ENCODE results near the gene CUBN.

Gene CUBN

DNA sequence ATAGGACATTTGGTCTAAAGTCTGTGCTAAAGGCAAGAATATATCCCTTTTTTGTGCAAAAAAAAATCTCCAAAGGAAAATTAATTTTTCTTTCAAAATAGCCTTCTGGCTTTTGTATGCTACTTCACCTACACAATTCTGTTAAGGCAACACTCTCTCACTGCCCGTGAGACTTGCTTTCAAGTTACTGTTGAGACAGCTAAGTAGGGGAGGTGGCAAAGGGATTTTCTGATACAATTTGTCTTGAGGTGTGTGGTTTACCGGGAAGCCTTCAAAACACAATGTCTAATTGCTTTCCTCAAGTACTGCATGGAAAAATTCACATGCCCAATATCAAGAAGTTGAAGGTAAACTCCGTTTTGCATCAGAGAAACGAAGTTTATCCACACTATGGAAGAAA lies 261.6 kb downstream of the CUBN start:
- H3K27me3 ChIP-seq (ENCODE audit: control insufficient read depth, insufficient read depth, low read length), result no peaks in the 10 kb centered on the region
- no peak overlapping the region for H2AFZ ChIP-seq
- H3K79me2 ChIP-seq, result no peaks in the 10 kb centered on the region
- H3K4me2 ChIP-seq (ENCODE audit: low read length), result no peak overlapping the region
- no peak overlapping the region for H3K27ac ChIP-seq
- TF ChIP-seq, protein P1, sequence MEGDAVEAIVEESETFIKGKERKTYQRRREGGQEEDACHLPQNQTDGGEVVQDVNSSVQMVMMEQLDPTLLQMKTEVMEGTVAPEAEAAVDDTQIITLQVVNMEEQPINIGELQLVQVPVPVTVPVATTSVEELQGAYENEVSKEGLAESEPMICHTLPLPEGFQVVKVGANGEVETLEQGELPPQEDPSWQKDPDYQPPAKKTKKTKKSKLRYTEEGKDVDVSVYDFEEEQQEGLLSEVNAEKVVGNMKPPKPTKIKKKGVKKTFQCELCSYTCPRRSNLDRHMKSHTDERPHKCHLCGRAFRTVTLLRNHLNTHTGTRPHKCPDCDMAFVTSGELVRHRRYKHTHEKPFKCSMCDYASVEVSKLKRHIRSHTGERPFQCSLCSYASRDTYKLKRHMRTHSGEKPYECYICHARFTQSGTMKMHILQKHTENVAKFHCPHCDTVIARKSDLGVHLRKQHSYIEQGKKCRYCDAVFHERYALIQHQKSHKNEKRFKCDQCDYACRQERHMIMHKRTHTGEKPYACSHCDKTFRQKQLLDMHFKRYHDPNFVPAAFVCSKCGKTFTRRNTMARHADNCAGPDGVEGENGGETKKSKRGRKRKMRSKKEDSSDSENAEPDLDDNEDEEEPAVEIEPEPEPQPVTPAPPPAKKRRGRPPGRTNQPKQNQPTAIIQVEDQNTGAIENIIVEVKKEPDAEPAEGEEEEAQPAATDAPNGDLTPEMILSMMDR (IDR thresholded peaks at IDR 0.05), result no peak
- H3K9ac ChIP-seq, result no peak overlapping the region
- no peak overlapping the region for H3K4me3 ChIP-seq (ENCODE audit: low read depth, low read length)
- no peaks in the 10 kb centered on the region for H3K9me3 ChIP-seq (ENCODE audit: control insufficient read depth, low read length)
- H3K36me3 ChIP-seq (ENCODE audit: control insufficient read depth, insufficient read depth, low read length), result no peaks in the 10 kb centered on the region
- no peaks in the 10 kb centered on the region for H3K4me1 ChIP-seq

DNA sequence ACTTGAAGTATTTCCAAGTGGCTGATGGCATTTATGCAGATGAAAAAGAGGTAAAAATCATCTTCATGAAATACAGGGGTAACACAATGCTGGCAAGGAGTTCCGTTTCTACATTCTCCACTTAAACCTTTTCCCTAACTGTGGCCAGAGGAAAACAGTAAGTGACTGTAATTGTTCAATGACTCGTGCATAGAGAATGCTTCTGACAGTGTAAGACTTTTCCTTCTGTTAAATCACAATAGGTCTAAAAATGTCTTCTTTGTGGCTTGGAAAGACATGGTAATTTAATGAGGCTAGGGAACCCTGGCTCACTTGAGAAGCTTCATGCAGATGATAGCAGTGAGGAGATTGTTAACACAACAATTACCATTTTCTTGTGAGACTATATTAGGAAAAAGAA lies 262.1 kb downstream of the CUBN start:
- Histone ChIP-seq H3K36me3 (ENCODE audit: control insufficient read depth, insufficient read depth, low read length) (no peaks in the 10 kb centered on the region), H3K4me1 (no peaks in the 10 kb centered on the region), H3K27ac (no peak overlapping the region), H3K9ac (no peak overlapping the region), H3K4me2 (ENCODE audit: low read length) (no peak overlapping the region), H3K27me3 (ENCODE audit: control insufficient read depth, insufficient read depth, low read length) (no peaks in the 10 kb centered on the region), H2AFZ (no peak overlapping the region), H3K9me3 (ENCODE audit: control insufficient read depth, low read length) (no peaks in the 10 kb centered on the region), H3K4me3 (ENCODE audit: low read depth, low read length) (no peak overlapping the region), H3K79me2 (no peaks in the 10 kb centered on the region)
- TF ChIP-seq, protein P1 (IDR thresholded peaks at IDR 0.05), result no peak

DNA sequence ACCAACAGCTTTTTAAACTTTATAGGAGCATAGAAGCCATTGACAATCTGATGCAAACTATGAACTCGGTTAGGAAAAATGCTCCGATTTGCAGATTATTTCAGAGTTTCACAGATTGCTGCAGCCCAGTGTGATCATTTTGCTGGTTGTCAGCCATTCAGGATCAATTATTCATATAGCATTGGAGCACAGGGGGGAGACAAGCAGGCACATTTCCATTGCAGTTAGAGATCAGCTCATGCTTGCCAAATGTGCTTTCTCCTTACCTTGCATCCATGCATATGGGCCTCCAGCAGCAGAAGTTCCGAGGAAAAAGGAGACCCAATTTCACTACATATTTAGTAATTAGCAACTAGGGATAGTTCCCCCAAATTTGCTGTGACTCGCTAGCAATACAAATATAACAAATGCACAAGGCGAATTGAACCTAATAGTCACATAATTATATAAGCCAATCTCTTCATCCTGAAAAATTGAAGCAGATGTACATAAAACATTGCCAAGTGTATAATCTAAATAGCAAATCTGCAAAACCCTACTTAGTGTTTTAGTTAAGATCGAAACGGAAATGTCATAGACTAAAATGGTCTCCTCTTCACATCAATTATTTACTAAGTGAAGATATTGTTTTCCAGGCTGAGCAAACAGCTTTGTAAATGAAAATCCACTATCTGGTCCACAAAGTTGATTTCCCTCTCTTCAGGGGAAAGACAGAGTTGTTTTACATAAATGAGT lies 262.9 kb downstream of the CUBN start:
- Histone ChIP-seq H3K36me3 (ENCODE audit: control insufficient read depth, insufficient read depth, low read length) (no peaks in the 10 kb centered on the region), H3K4me1 (no peaks in the 10 kb centered on the region), H3K27ac (no peak overlapping the region), H3K27me3 (ENCODE audit: control insufficient read depth, insufficient read depth, low read length) (no peaks in the 10 kb centered on the region), H2AFZ (no peak overlapping the region), H3K4me3 (ENCODE audit: low read depth, low read length) (no peak overlapping the region), H3K79me2 (no peaks in the 10 kb centered on the region), H3K9ac (no peak overlapping the region), H3K9me3 (ENCODE audit: control insufficient read depth, low read length) (no peaks in the 10 kb centered on the region), H3K4me2 (ENCODE audit: low read length) (no peak overlapping the region)
- TF ChIP-seq, protein P1 (IDR thresholded peaks at IDR 0.05), result no peak

DNA sequence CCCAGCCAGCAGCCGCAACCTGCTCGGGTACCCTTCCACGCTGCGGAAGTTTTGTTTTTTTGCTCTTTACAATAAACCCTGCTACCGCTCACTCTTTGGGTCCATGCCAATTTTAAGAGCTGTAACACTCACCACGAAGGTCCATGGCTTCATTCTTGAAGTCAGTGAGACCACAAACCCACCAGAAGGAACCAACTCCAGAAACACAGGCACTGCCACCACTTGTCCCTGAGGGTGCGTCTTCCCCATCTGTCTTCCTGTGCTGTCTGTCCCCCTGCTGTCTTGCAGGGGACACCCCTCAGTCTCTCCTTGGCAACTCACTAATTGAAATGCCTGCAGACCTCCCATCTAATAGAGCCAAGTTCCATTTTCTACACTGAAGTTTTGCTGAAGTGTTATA lies 263.8 kb downstream of the CUBN start:
- TF ChIP-seq, protein P1 (IDR thresholded peaks at IDR 0.05), result no peak
- H3K9me3 ChIP-seq (ENCODE audit: control insufficient read depth, low read length), result no peaks in the 10 kb centered on the region
- H3K79me2 ChIP-seq, result no peaks in the 10 kb centered on the region

DNA sequence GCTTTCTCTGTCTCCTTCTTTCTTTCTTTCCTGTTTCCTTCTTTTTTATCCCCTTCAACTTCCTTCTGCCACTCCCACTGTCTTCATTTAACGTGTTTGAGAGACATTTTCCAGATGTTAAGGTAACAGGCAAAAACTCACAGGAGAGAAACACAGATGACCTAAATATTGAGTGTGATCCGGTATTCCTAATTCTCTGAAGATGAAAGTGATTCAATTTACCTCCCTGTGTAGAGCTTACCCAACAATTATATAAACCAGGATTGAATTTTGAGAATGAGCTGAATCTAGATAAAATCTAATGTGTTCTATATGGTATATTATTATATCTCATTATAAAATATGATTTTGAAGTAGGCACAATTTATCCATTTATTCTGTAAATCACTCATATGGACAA lies 265.8 kb downstream of the CUBN start:
- H3K27ac ChIP-seq, result no peak overlapping the region
- H3K9ac ChIP-seq, result no peak overlapping the region
- no peak overlapping the region for H3K4me3 ChIP-seq (ENCODE audit: low read depth, low read length)
- H2AFZ ChIP-seq, result no peak overlapping the region
- H3K9me3 ChIP-seq (ENCODE audit: control insufficient read depth, low read length), result no peaks in the 10 kb centered on the region
- H3K36me3 ChIP-seq (ENCODE audit: control insufficient read depth, insufficient read depth, low read length), result no peaks in the 10 kb centered on the region
- TF ChIP-seq, protein P1 (IDR thresholded peaks at IDR 0.05), result no peak
- no peaks in the 10 kb centered on the region for H3K79me2 ChIP-seq
- H3K27me3 ChIP-seq (ENCODE audit: control insufficient read depth, insufficient read depth, low read length), result no peaks in the 10 kb centered on the region
- H3K4me1 ChIP-seq, result no peaks in the 10 kb centered on the region
- H3K4me2 ChIP-seq (ENCODE audit: low read length), result no peak overlapping the region

More for the DNA sequence above, 263.8 kb downstream of the CUBN start:
- Histone ChIP-seq H3K4me2 (ENCODE audit: low read length) (no peak overlapping the region), H3K4me3 (ENCODE audit: low read depth, low read length) (no peak overlapping the region), H3K27ac (no peak overlapping the region), H3K36me3 (ENCODE audit: control insufficient read depth, insufficient read depth, low read length) (no peaks in the 10 kb centered on the region), H3K9ac (no peak overlapping the region), H2AFZ (no peak overlapping the region), H3K4me1 (no peaks in the 10 kb centered on the region), H3K27me3 (ENCODE audit: control insufficient read depth, insufficient read depth, low read length) (no peaks in the 10 kb centered on the region)

Data from parathyroid adenoma (tissue), 2 donors.